Measurements from ENCODE around the gene KCNK13.

KCNK13 gene

DNA sequence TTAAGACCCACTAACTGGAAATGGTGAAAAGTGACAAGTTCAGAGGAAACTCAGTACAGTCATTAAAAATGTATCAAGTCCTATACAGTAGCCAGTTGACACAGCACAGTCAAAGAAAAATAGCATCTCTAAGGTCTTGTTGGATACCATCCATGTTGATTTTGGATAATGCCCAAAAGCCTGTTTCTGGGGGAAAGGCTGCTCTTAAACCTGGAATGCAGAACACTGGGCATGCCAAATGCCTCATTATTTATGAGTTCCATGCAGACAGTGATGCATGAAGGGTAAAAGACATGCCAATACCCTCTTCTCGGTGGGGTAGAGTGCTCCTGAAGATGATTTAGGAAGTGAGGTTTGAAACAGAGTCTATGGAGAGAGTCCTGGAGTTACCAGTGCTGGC lies 29.6 kb downstream of the KCNK13 start:
- DNase-seq (ENCODE audit: insufficient read length, low spot score) = no peak
- no peak for TF ChIP-seq POLR2A (IDR thresholded peaks at IDR 0.05; ENCODE audit: low read depth, low read length)
- FAIRE-seq = no peak

DNA sequence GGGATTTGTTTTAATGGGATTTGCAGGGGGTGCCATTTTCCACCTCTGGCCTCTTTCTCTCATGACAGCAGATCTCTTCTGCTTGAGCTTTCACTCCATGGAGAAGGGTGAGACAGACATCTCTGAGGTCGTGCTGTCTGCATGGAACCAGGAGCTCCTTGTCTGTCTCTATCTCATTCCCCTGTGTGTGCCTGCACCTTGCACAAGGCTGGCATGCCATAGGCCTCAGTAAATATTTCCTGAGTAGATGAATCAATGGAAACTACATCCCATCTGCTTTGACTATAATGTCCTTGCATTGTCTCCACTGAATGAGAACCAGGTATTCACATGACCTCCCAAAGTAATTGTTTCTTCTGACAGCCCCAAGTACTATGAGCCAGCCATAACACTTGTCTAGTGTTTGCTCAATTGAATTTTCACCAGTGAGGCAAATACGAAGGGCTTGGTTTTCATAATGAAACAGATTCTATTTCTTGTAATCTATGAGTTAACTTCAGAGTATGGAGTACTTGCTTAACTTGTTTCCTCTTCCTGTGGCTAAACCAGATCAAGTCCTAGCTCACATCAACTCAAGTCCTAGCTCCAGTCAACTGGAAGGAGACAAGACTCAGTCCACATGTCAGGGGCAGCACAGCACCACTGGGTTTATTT lies 32.3 kb downstream of the KCNK13 start:
- TF ChIP-seq POLR2A (IDR thresholded peaks at IDR 0.05; ENCODE audit: low read depth, low read length) = no peak
- no peak for FAIRE-seq
- DNase-seq (ENCODE audit: insufficient read length, low spot score) = no peak

DNA sequence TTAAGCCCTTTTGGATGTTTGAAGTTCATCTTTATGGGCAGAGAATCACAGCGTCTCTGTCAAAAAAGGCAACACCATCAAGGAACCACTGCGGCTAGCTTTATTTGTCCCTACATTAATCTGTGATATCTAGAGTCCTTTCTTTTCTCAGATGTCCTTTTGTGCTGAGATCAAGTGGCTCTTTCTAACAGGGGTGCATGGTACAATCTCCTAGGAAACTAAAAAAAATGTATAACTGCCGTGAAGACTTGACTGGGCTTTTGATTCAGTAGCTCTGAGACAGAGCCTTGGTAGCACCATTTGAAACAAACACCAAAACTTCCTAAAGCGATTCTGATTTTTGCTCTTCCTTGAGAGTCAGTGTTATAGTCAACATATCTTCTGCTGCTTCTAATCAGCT lies 33.3 kb downstream of the KCNK13 start:
- DNase-seq (ENCODE audit: insufficient read length, low spot score) = no peak
- no peak for FAIRE-seq
- TF ChIP-seq POLR2A (IDR thresholded peaks at IDR 0.05; ENCODE audit: low read depth, low read length) = no peak

DNA sequence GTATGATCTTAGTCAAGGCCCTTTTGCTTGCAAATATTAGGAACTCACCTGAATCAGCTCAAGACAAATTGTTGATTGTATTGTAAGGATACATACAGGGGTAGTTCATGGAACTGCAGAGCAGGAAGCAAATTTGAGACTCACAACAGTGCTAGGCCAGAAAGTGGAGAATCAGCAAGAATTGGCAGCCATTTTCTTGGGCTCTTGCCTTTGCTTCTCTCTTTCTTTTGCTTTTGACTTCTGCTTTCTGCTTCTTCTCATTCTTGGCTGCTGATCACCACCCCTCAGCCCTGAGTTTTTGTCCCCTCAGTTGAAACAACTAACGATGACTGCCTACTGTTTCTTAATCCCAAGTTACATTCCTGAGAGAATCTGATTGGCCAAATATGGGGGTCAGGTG lies 34.8 kb downstream of the KCNK13 start:
- TF ChIP-seq POLR2A (IDR thresholded peaks at IDR 0.05; ENCODE audit: low read depth, low read length) = no peak
- no peak for FAIRE-seq
- no peak for DNase-seq (ENCODE audit: insufficient read length, low spot score)

DNA sequence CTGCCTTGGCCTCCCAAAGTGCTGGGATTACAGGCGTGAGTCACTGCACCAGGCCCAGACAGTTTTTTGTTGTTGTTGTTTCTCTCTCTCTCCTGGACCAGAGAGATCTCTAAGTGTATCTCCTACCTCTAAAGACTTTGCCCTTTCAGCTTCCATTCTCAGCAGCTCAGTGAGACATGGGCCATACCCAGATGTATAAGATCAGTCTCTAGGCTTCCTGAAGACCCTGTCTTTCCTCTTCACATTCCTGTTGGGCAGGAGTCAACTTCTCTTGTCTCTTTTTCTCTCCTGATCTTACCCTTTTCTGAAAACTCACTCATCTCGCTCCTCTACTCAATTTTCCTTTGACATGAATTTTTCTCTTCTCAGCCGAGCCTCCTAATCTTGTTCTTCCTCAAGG lies 42.0 kb downstream of the KCNK13 start:
- FAIRE-seq (no peak), DNase-seq (ENCODE audit: insufficient read length, low spot score) (no peak)
- TF ChIP-seq POLR2A (IDR thresholded peaks at IDR 0.05; ENCODE audit: low read depth, low read length) = no peak

DNA sequence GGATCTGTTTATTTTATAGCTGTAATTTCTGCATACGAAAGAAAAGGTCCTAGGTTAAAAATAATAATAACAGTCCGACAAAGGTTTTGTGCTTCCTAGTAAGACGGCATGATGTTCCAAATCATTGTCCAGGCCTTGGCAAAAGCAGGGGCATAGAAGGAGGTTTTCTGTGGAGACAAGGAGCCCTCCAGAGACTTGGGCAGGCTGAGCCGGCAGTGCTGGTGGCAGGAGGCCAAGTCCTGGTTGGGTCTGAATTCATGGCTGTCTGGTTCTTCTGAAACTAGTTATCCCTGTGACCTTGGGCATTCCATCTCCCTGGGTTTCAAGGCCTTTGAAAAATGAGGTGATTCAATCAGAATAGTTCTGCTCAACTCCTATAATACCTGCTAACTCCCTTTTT lies 44.0 kb downstream of the KCNK13 start:
- no peak for TF ChIP-seq POLR2A (IDR thresholded peaks at IDR 0.05; ENCODE audit: low read depth, low read length)
- FAIRE-seq (no peak), DNase-seq (ENCODE audit: insufficient read length, low spot score) (no peak)

DNA sequence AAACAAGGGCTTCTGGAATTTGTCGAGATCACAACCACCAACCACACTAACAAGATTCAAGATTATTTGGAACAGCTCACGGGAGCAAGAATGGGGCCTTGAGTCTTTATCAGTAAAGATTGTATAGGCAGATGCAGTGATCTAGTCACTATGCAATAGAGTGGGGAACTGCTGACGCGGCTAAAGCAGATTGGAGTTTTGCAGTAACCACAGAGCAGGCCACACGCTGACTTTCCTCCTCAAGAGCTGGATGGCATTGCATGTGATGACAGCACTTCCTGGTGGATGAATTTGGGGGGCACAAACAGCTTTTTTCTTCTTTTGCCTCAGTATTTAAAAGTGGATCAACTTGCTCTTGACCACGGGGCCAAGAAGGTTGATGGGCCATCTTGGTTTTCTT lies 46.0 kb downstream of the KCNK13 start:
- TF ChIP-seq POLR2A (IDR thresholded peaks at IDR 0.05; ENCODE audit: low read depth, low read length) = no peak
- FAIRE-seq = no peak
- no peak for DNase-seq (ENCODE audit: insufficient read length, low spot score)

DNA sequence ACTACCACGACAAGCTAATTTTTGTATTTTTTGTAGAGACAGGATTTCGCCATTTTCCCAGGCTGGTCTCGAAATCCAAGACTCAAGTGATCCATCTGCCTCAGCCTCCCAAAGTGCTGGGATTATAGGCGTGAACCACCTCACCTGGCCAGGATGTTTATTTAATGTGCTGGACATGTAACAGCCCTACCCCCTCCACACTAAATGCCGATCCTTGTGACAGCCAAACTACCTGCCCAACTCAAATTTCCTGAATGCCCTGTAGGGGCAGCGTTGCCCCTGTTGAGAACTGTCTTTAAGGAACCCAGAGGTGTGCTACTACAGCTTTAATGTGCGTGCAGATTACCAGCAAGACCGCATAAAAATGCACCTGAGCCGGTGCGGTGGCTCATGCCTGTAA lies 48.1 kb downstream of the KCNK13 start:
- peak; percentile 27 for DNase-seq (ENCODE audit: insufficient read length, low spot score)

DNA sequence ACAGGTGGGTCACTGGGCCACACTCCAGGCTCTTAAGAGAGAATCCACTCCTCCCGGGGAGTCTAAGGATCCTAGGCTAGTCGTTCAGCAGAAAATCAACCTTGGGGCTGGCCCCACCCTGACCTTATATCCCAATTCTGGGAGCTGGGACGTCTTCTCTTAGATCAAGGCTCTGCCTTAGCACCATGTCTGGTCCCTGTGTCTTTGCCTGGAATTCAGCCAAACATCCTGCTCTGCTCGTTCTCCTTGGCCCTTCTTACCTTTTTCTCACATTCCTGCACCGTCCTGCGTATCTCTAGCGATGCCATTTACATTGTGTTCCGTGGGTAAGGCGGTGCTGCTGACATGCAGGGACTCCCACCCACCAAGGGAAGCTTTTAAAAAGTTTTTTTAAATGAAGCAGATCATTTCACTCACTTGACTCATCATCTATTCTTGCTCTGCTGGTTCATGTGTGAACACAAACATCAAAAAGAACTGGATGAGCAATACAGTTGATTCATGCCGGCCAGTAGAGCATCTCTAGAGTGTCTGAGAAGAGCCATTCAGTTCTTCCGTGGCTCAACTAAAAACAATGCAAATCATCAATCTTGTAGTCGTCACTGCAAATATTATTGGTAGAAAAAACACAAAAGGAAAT lies 50.2 kb downstream of the KCNK13 start:
- peak; percentile 38 for DNase-seq (ENCODE audit: insufficient read length, low spot score)
- no peak for TF ChIP-seq POLR2A (IDR thresholded peaks at IDR 0.05; ENCODE audit: low read depth, low read length)
- FAIRE-seq = no peak

More for the DNA sequence above, 48.1 kb downstream of the KCNK13 start:
- TF ChIP-seq POLR2A (IDR thresholded peaks at IDR 0.05; ENCODE audit: low read depth, low read length) = no peak
- FAIRE-seq = no peak

DNA sequence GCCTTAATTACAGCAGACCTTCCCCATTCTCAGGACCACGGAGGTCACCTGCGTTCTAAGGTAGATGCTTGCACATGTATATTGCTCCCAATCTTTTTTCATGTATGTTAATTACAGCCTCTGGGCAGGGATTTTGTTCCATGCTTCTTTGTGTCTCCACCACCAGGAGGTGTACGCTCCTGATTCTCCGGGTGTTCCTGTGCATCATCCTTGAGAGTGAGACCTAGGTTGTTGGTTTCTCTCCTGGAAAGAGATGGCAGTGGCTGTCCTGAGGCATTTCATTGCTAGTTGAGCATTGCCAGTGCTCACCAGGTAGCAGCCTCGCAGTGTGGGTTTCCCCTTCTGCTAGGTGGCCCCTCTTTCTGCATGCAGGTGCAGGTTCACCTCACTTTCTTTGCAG lies 52.8 kb downstream of the KCNK13 start:
- TF ChIP-seq POLR2A (IDR thresholded peaks at IDR 0.05; ENCODE audit: low read depth, low read length) = no peak
- DNase-seq (ENCODE audit: insufficient read length, low spot score) = no peak
- FAIRE-seq = no peak

DNA sequence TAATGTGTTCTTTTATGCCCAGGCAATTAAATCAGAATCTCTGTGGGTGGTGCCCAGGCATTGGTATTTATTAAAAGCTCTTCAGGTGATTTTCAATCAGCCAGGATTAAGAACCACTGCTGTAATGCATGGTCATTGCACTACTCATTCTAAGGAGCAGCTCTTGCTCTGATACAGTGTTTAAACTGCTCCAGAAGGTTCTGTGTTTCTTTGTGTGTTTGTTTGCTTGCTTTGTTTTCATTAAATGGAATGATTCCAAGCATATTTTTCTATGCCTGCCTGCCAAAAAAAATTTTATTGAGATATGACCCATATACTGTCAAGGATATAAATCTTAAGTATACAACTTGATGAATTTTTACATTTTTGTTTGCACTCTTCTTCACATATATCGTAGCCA lies 54.0 kb downstream of the KCNK13 start:
- TF ChIP-seq POLR2A (IDR thresholded peaks at IDR 0.05; ENCODE audit: low read depth, low read length) = no peak
- no peak for DNase-seq (ENCODE audit: insufficient read length, low spot score)
- no peak for FAIRE-seq

DNA sequence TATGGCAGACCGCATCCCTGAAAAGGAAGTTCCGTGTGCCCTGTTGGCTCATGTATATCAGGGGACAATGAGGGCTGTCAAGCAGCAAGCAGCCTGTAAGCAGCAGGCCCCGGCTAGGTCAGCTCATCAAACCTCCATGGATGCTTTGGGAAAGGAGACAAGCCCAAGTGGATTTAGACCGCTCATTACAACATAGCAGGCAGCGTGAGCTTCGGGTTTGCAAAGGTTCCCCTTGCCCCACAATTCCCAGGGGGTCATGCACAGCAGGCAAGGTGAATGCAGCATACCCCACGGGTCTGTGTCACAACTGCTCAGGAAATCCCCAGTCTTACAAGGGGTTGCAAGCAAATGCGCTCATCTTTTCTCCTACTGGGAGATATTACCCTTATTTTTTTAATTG lies 54.6 kb downstream of the KCNK13 start:
- no peak for FAIRE-seq
- no peak for TF ChIP-seq POLR2A (IDR thresholded peaks at IDR 0.05; ENCODE audit: low read depth, low read length)
- DNase-seq (ENCODE audit: insufficient read length, low spot score) = no peak

DNA sequence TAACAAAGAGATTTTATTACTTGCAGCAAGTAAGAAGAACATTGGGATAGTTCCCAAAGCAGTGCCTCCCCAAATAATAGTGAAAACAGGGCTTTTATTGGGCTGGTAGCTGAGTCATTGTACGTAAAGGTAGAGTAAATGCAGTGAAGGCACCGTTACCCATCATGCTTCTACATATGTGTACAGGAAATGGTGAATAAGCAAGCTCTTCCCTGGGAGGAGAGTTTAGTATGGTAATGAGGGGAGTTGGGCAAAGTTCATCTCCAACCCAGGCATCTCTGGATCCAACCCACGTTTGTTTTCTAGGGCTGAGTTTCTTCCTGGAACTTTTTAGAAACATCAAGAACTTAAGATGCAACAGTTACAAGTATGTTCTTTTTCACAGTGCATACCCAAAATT lies 56.2 kb downstream of the KCNK13 start:
- FAIRE-seq (no peak), DNase-seq (ENCODE audit: insufficient read length, low spot score) (no peak)
- no peak for TF ChIP-seq POLR2A (IDR thresholded peaks at IDR 0.05; ENCODE audit: low read depth, low read length)

DNA sequence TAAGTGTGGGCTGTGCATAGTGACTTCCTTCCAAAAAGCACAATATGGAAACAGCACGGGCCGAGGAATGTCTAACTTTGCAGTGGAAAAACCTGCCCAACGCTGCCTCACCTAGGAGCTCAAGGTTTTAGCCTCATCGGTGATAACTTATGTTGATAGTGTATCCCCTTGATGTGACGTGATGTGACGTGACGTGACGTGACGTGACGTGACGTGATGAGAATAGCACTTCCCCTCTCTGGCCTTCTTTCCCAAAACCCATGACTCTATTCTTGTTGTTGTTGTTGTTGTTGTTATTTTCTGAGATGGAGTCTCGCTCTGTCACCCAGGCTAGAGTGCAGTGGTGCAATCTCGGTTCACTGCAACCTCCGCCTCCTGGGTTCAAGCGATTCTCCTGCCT lies 64.5 kb downstream of the KCNK13 start:
- TF ChIP-seq POLR2A (IDR thresholded peaks at IDR 0.05; ENCODE audit: low read depth, low read length) = no peak
- FAIRE-seq (no peak), DNase-seq (ENCODE audit: insufficient read length, low spot score) (no peak)

DNA sequence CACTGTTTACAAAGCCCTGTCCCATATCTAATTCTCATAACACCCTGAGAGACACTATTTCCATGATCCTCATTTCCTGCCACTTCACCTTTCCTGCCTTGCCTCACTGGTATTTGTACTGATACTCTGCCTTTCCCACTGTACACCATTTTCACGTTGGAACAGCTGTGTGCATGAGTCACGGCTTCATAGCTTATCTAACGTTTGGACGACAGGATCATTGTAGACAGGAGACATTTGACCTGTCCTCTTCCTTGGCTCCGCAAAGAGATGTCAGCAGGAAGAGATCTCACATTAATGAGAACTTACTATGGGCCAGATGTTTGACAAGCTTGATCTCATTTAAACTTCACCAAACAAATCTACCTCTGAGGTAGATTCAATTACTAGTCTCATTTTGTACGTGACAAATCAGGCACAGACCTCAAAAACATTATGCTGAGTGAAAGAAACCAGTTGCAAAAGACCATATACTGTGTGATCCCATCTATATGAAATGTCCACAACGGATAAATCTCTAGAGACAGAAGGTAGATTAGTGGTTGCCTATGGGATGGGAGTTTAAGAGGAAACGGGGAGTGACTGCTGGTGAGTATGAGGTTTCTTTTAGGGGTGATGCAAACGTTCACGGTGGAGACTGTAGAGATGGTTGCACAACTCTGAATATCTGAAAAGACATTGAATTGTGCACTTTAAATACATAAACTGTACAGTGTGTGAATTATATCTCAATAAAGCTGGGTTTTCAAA lies 71.2 kb downstream of the KCNK13 start:
- FAIRE-seq (no peak), DNase-seq (ENCODE audit: insufficient read length, low spot score) (no peak)
- no peak for TF ChIP-seq POLR2A (IDR thresholded peaks at IDR 0.05; ENCODE audit: low read depth, low read length)

Data from H54 (cell line).